A172 (cell line): ENCODE data around the gene EBLN1. TPM values are rescaled to one million over a fixed set of nuclear protein-coding genes. Genes with fewer than 3 reads are reported as not detected.
"Not testable (repeated sequence)": the region's sequence is repeated elsewhere in the genome, so short reads cannot be mapped to it uniquely, and the experiment has no call there.

Experiments
- DNase-seq: peaks from one replicate; pipeline ENCODE4 v3.0.0-alpha.2; 2015; ENCODE audit warnings: low spot score
- total RNA-seq: library from RNA; depleted of rRNA; stranded (reverse); fragments of >200 nt; shearing (Covaris generic); gene quantifications from 2 replicates; pipeline ENCODE4 v1.2.3, GENCODE V29; 2014; rRNA removed

Gene EBLN1
- total RNA-seq, 1 experiment from 2014 or later, result not detected

GRCh38 chr10:22228167-22228938, 10.5 kb upstream of the EBLN1 start:
- DNase-seq, result no peak

DNA sequence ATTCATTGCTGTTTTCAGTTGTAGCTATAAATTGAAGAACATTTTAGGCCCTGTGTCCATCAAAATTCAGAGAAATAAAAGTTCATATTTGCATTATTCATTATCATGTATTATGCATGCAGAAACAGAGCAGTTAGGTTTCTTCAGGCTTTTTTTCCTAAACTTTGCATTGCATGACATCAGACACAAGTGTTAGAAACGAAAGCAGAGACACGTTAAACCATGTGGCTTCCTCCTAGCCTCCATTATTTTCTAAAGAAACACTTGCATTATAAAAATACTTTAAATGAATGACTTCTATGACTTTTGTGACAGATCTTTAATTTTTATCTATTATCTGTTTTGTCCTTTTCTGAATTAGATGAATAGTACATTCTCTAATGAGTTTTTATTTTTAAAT, 8.8 kb upstream of the EBLN1 start:
- DNase-seq, result no peak

- no peak for DNase-seq
Observed at GRCh38 chr10:22222236-22223190, 4.7 kb upstream of the EBLN1 start.

DNA sequence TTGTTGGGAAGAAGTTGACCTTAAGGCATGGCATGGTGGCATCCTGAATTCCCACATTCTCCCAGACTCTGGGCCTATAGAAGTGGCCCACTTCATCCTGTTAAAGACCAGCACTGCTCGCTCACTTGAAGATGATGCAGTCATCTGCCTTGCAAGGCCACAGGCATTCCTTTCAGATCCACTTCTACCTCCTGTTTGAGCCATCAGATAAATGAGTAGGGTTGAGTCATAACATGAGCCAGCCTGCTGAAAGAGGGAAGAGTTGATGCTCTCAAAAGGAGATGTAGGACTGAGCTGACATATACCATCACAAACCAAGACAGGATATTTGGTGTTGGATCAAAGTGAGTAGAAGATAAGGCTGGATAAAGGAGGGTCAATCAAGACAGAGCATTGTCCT, 1.5 kb upstream of the EBLN1 start:
- peak; percentile 3 for DNase-seq

GRCh38 chr10:22218448-22218847, 633 bp upstream of the EBLN1 start:
- DNase-seq, result no peak

GRCh38 chr10:22217084-22217483, 731 bp downstream of the EBLN1 start:
- DNase-seq, result not testable (repeated sequence)

DNA sequence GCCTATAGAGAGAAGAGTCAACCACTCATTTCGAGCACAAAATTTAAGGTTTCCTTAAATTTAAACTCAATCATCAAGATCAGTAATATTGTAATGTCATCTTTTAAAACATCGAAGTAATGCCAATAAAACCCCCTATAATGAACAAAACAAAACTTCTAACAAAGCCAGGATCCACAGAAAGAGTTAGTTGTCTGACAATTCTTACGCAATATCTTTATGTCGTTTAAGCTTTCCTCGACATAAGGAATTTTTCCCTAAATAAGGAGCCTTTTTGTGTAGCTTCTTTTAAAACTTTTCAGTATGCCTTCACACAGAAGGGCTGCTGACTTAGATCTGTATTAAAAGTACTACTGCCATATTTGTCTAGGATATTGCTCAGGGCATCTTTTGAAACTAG, 7.5 kb downstream of the EBLN1 start:
- no peak for DNase-seq

DNA sequence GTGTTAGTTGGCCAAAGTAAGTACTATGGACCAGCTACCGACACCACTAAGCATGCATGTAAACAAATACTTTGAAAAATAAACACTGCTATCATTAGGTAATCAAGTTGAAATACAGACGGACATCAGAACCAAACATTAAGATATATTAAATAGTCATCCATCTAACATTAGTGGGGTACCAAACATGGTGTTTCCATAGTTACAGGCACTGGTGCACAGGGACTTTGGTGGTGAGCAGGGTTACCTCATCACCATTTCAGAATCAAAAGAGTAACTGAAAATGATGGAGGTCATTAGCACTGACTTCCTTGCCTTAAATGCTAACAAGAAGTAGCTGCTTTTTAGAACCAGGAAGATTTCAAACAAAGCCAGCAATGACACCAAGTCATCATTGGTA, 23.9 kb downstream of the EBLN1 start:
- no peak for DNase-seq

GRCh38 chr10:22185586-22185985, 32.2 kb downstream of the EBLN1 start:
- DNase-seq, result no peak

- DNase-seq, result no peak
Observed at GRCh38 chr10:22183771-22184461, 33.9 kb downstream of the EBLN1 start.

- no peak for DNase-seq
Observed at GRCh38 chr10:22180724-22181123, 37.1 kb downstream of the EBLN1 start.

DNA sequence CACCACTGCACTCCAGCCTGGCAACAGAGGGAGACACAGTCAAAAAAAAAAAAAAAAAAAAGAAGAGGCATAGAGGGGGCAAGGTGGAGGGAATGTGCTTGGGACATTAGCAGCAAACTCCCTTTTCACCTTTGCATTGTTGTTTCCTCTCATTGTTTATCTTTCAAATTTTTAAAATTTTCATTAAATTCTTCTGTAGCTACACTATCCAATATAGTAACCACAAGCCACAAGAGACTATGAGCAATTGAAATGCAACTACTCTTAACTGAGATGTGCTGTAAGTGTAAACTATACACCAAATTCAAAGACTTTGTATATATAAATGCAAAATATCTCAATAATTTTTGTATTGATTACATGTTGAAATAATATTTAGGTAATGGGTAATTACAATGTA, 43.4 kb downstream of the EBLN1 start:
- peak; percentile 26 for DNase-seq

GRCh38 chr10:22171131-22171530, 46.7 kb downstream of the EBLN1 start:
- DNase-seq, result no peak

- no peak for DNase-seq
Observed at GRCh38 chr10:22170582-22170981, 47.2 kb downstream of the EBLN1 start.

- no peak for DNase-seq
Observed at GRCh38 chr10:22159979-22160378, 57.8 kb downstream of the EBLN1 start.

DNA sequence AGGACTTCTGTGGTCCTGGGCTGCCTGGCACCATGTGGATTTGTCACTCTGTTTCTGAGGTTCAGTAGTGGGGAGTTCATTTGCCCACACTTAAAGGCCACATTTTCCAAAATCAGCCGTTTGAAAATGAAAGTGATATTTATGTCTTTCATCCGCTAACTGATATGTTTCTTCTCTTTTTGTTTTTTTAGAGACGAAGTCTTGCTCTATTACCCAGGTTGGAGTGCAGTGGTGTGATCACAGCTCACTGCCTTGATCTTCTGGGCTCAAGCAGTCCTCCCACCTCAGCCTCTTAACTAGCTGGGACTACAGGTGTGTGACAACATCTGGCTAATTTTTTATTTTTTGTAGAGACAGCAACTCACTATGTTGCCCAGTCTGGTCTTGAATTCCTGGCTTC, 58.6 kb downstream of the EBLN1 start:
- DNase-seq, result no peak

Other genes with a start within 250 kb of the EBLN1 start
- gene DNAJC1, start 214.3 kb downstream of the EBLN1 start, total RNA-seq, result 28.5 and 49.6 TPM in 2 replicates
- gene COMMD3, start 98.4 kb upstream of the EBLN1 start, total RNA-seq, result 90.5 and 122 TPM in 2 replicates
- gene BMI1, start 103.1 kb upstream of the EBLN1 start, total RNA-seq, result 116 and 120 TPM in 2 replicates
- gene SPAG6, start 127.5 kb upstream of the EBLN1 start, total RNA-seq, result not detected in 2 replicates